Limb (tissue), 2 donors: ENCODE data around the gene XIAP.
"Not testable (repeated sequence)": the region's sequence is repeated elsewhere in the genome, so short reads cannot be mapped to it uniquely, and the experiment has no call there.

Experiments
- DNase-seq, 2 donors: peaks; one replicate each; pipeline ENCODE4 v3.0.0-alpha.2; 2016; ENCODE audit errors: extremely low spot score in 2 of 2

The XIAP gene

DNA sequence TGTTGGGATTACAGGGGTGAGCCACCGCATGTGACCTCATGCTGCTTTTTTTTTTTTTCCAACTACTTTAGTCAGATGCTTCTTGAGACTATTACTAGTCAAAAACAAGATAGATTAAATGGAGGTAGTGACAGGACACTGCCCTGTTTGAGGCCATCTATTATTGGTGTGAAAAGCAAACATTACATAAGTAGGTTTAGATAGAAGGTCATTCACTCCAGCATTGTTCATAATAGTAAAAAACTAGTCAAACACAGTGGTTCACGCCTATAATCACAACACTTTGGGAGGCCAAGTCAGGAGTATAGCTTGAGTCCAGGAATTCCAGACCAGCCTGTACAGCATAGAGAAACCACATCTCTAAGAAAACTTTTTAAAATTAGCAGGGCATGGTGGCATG lies 16.3 kb downstream of the XIAP start:
- no peak for DNase-seq

DNA sequence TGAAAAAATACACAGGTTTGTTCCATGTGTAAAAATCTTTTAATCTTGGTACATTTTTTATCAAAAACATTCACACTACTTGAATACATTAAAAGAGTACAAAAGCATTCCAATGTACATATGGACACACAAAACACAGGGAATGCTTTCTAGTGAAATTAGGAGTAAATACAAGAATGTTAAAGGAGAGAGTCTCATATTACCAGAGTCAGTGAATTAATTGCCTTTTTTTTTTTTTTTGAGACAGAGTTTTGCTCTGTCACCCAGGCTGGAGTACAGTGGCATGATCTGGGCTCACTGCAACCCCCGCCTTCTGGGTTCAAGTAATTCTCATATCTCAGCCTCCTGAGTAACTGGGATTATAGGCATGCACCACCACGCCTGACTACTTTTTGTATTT lies 17.0 kb downstream of the XIAP start:
- no peak for DNase-seq

DNA sequence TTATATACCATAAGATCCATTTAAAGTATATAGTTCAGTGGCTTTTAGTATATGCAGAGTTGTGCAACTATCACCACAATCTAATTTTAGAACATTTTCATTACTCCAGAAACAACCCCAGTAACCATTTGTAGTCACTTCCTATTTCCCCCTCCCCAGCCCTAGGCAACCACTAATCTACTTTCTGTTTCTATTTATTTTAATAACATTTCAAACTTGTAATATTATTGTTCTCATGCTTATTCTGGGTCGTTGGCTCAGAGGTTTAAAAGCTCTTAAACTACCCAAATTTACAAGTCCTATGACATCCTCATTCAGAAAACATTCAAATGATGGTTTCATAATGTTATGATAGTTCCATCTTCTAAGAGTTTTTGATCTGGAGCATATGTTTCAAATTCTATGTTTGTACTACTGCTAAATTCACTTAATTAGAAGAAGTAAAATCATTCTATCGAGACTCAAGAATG lies 18.4 kb downstream of the XIAP start:
- no peak for DNase-seq

DNA sequence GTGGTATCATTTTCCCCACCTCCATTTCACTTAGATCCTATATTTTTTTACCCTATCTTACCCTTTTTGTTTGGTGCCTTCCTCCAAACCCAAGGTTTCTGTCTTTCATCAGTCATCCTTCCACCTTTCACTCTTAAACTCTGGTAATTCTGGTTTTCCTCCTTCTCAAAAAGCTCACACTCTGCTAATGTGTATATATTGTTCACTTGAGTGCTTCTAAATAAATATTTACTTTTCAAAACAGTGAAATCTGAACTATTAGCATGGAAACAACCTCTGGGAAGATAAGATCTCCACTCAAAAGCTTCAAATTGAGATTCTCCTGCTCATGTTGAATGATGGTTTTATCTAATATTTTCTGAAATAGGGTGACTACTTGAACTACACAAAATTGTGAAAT lies 21.5 kb downstream of the XIAP start:
- DNase-seq, result no peak

DNA sequence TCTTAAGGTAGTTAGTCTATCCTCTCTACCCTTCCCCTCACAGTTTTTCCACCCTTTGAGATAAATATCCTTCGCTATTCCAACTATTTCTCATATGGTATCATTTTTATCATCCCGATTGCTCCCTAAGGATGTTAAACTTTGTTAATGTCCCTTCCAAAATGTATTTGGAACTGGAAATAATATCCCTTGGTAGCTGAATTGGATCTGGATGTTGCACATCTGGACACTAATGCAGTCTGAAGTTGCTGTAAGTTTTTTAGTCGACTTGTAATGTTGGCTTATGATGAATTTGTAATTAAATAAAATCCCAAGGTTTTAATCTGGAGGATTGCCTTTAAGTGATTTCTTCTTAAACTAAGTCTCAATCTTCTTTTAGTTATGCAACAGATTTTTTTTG lies 22.5 kb downstream of the XIAP start:
- no peak for DNase-seq

DNA sequence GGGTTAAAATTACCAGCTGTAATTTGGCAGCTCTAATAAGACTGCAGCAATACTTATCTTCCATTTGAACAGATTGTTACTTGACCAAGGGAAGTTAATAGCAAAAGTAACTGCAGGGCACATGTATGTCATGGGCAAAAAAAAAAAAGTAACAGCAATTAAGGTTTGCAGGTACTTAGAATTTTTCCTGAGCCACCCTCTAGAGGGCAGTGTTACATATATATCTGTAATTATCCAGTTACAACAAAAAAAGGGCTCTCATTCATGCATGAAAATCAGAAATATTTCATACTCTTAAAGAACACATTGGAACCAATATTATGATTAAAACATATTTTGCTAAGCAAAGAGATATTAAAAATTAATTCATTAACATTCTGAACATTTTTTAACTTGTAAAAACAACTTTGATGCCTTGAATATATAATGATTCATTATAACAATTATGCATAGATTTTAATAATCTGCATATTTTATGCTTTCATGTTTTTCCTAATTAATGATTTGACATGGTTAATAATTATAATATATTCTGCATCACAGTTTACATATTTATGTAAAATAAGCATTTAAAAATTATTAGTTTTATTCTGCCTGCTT lies 25.1 kb downstream of the XIAP start:
- peak in 1 of 2 donors; percentile 30 for DNase-seq

DNA sequence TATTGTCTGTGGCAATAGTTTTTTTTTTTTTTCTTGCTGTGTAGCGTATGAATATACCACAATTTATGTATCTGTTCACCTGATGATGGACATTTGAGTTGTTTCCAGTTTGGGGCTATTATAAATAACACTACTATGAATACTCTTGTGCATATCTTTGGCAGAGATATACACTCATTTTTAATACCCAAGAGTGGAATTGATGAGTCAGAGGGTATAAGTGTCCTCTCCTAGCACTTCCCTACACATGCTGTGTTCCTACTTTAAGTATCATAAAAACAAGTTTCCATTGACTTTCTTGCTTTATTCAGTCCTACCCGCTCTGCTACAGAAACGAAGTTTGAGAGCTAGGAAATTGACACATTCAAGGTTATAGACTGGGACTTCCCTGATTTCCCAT lies 39.8 kb downstream of the XIAP start:
- no peak for DNase-seq

DNA sequence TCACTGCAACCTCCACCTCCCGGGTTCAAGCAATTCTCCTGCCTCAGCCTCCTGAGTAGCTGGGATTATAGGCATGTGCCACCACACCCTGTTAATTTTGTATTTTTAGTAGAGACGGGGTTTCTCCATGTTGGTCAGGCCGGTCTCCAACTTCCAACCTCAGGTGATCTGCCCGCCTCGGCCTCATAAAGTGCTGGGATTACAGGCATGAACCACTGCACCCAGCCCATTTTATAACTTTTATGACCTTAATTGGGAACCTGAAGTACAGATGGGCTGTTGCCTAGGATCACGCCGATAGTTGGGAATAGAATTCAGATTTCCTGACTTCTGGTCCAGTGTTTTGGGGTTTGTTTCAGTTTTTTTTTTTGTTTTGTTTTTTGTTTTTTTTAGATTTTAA lies 43.4 kb downstream of the XIAP start:
- not testable (repeated sequence) for DNase-seq

DNA sequence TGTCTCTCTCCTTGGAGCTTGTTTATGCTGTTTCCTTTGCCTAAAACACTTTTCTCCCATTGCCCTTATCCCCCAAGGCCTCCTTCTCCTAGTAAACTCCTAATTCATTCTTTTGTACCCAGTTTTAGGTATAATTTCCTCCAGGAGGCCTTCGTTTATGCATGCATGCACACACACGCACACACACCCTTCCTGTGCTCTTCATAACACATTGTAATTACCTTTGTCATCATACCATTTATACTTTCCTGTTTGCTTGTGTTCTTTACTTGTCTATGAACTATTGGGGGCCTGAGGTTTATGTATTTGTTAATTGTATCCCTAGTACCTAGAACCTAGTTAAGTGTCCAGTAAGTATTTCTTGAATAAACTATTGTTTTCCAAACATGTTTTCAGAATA lies 45.5 kb downstream of the XIAP start:
- DNase-seq, result no peak

DNA sequence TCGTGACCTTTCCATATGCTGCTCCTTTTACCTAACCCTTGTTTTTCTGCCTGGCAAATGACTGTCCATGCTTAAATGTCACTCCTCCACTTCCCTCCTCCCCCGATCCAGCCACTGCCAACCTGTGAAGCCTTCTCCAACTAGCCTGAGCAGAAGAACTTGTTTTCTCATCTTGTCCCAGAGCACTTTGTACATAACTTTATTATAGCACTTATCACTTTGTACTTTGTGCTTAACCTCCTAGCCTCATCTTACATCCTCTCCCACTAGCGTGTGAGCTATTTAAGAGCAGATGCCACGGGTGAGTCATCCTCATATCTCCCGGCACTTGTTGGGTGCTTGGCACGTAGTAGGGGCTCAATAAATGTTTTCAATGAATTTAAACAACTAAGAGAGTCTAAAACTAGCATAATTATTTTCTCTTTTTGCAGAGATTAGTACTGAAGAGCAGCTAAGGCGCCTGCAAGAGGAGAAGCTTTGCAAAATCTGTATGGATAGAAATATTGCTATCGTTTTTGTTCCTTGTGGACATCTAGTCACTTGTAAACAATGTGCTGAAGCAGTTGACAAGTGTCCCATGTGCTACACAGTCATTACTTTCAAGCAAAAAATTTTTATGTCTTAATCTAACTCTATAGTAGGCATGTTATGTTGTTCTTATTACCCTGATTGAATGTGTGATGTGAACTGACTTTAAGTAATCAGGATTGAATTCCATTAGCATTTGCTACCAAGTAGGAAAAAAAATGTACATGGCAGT lies 46.9 kb downstream of the XIAP start:
- DNase-seq, result no peak

DNA sequence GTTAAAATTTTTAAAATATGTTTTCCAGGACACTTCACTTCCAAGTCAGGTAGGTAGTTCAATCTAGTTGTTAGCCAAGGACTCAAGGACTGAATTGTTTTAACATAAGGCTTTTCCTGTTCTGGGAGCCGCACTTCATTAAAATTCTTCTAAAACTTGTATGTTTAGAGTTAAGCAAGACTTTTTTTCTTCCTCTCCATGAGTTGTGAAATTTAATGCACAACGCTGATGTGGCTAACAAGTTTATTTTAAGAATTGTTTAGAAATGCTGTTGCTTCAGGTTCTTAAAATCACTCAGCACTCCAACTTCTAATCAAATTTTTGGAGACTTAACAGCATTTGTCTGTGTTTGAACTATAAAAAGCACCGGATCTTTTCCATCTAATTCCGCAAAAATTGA lies 49.7 kb downstream of the XIAP start:
- DNase-seq, result no peak

DNA sequence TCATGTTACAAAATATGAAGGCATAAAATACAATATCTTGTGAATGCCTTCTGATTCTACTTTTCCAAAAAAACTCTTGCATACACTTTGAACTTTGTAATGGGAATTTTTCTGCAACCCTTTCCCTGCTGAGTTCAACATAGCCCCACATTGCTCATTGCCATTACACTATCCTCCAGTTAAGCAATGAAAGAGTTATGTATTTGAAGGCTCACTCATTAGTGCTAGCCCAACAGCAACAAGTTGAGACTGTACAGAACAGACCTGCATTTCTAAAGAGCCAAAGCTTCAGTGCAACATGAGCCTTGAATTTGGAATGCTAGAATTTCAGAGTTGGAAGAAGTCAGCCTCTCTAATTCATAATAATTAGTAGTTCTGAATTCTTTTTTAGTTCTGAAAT lies 57.2 kb downstream of the XIAP start:
- no peak for DNase-seq

DNA sequence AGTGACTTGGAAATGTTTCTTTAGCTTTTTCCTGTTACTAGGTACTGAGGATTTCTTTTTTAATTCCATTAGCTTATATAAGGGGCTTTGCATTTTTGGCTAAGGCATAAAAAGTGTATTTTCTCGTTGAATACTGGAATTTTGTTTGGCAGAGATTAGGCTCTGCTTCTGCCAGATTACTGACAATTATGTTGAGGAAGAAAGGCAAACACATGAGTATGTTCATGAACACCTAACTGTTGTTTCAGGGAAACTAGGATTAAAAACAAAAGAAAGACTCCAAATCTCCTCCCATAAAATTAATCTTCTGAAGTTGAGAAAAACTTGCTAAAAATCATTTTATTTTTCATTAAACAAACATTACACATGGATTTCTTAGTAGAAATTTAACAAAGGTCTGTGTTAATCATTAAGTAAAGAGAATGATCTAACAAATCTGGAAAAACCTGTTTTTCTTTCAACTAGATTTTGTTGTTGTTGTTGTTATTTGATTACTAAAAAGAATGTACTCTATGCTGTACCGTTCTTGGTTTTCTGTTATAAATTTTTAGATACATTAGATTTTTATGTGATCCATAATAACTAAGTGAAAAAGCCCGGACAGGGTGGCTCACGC lies 58.4 kb downstream of the XIAP start:
- no peak for DNase-seq

DNA sequence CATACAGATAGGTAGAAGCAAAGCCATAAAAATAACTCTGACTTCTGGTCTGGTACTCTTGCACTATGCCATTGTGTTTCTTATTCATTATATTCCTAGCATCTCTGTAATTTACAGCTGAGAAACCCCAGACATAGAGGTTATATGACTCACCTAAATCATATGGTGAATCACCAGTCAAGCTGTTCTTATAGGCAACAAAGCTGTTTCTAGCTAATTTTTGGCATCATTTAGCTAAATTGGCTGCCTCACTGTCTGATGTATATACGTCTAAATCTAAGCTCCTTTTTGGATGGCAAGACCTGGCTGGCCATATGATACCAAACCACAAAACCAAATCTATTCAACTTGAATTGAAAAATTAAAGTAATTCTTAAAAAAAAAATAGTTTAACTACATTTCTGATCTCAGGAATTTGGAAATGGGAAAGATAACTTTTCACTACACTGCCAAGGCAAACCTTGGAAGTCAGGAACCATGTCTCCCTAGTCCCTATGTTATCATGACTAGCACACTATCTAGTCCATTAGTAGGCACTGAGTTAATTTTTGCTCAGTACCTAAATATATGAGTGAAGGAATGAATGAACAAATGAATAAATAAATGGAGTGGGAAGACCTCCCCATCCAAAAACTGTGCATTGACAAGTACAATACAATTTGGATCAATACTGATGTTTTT lies 60.4 kb downstream of the XIAP start:
- no peak for DNase-seq

DNA sequence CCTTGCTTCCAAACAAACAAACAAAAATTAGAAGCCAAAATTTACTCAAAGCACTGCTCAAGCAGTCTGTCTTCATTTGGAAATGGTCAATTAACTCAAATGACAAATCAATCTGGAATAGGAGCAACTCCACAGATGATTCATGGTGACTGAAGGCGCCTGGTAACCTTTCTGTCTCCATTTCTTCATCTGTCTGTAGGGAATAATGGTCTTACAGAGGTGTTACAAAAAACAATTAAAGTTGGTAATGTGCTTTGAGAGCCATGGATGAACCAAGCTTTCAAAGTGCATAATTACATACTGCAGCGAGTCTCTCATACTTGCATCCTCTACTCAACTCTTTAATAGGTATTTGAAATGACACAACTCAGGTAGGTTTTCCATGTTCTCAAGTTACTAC lies 63.4 kb downstream of the XIAP start:
- DNase-seq, result no peak

DNA sequence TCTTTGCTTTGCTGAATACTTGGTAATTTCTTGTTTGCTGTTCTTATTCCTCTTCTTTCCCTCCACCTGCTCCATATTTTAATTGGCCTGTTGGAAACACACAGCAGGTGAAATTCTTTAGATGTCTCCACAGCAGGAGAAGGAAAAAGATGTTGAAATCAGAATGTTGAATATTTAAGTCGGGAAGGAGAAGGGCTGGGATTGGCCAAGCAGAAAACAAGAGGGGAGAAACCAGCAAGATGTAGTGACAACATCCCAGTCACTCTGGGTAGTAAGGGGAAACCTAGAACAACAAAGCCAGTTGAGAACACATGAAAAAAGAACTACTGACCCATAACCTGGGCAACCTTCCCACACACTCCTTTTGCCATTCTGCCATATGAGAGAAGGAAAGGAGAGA lies 64.3 kb downstream of the XIAP start:
- DNase-seq, result no peak

DNA sequence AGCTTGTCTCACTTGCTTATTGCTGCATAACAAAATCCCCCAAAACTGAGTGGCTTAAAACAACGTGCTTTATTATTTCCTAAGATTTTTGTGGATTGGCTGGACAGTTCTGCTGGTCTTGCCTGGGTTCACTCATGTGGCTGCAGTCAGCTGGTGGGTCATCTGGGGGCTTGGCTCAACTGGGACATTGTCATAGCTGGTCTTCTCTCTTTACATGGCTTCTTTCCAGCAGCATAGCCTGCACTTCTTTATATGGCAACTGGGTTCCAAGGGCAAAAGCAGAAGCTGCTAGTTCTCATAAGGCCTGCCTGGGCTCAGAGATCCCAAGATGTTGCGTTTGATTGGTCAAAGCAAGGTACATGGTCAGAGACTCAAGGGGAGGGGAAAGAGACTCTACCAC lies 68.0 kb downstream of the XIAP start:
- no peak for DNase-seq

DNA sequence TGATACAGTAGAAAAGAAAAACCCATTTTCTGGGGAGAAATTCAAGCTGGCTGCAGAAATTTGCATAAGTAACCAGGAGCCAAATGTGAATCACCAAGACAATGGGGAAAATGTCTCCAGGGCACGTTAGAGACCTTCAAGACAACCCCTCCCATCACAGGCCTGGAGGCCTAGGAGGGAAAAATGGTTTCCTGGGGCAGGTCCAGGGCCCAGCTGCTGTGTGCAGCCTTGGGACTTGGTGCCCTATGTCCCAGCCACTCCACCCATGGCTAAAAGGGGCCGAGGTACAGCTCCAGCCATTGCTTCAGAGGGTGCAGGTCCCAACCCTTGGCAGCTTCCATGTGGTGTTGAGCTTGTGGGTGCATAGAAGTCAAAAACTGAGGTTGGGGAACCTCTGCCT lies 72.2 kb downstream of the XIAP start:
- DNase-seq, result not testable (repeated sequence)

DNA sequence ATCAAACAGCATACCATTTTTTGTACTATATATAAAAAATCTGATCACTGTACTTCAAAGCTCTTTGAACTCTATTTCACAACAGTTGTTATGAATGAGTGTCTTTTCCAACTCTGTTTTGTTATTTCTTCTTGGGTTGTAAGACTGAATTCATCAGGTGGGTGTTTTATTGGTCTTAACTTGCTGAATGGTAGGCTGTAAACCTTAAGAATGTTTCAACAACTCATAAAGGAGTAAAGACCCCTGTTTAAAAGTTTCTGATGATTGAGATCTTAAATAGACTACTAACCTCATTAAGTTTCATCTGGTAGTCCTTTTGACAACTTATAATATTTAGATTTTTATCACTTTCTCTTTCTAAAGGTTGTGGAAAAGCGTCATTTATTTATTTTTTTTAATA lies 83.2 kb downstream of the XIAP start:
- DNase-seq, result no peak

DNA sequence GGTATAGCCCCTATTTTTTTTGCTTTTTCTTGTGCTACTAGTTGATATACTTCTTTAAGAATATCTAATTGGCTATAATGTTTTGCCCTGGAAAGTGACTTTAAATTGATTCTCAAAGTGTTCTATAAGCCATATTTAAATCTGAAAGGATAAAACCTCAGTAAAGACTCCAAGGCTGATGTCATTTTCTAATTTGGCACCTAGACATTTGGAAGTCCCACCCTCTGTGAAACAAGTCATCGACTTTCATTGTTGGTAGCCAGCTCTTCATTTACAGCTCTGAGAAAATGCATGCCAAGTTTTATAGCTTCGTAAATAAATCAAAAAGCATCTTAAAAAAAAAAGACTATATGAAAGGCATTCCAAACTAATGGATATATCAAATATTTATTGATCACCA lies 83.6 kb downstream of the XIAP start:
- no peak for DNase-seq

DNA sequence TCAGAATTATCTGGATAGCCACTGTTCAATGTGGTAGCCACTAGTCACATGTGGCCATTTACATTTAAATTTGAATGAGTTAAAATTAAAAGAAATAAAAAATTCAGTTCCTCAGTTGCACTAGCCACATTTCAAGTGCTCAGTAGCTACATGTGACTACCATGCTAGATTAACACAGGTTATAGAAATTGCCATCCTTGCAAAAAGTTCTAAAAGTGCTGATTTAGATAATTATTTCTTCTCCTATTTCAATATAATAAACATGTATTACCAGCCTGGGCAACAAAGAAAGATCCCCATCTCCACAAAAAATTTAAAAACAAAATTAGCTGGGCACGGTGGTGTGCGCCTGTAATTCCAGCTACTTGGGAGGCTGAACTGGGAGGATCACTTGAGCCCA lies 90.0 kb downstream of the XIAP start:
- DNase-seq, result no peak

DNA sequence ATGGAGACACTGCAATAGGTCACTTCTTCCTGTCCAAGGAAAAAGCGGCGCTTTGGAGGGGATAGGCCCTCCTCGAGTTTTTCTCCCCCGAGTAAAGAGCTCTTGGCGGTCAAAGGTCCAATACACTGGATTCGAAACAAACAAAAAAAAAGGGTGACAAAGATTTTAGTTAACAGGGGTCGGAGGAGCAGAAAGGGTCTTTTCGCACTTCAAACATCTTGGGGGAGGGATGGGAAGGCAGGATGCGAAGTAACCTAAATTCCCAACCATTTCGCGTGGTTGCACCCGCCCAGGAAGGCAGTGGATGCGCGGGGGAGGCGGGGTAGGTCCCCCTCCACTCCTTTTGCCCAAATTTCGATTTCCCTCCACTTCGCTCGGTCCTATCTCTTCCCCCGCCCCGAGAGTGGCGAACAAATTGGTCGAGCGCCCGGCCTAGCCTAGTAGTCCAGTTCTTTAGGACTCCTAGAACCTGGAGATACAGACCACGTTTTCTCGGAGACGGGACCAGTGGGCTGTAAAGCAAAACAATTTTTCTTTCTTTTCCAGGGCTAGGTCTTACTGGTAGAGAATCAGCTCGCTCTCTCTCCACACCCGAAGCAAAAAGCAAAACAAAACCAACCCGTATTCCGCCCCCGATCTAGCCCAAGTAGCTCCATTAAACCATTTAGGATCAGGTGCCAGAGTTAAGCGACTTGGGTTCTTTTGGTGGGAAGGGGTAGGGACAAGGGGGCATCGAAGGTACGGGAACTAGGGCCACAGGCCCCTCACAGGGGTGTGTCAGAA lies 99.6 kb downstream of the XIAP start:
- peak in 1 of 2 donors; percentile 51 for DNase-seq
